GM23338 (cell line): Measurements from ENCODE around the gene CAMTA1.

Experiments
- CTCF ChIP-seq, 2 experiments: fragments of 200-600 bp in 1 of 2; sonication (generic) in 1 of 2; conservative IDR thresholded peaks; 2 replicates each; pipeline versions ENCODE4 v1.5.1 to v1.6.1; 2016 to 2017; ENCODE audit warnings: antibody characterized with exemption in 2 of 2, low read depth in 2 of 2, mild to moderate bottlenecking in 2 of 2, moderate library complexity in 1 of 2
- POLR2AphosphoS5 ChIP-seq: IDR thresholded peaks from 2 replicates; pipeline ENCODE4 v1.6.1; 2016; ENCODE audit warnings: antibody characterized with exemption, low read depth

- TF ChIP-seq CTCF (conservative IDR thresholded peaks at IDR 0.05; ENCODE audit: low read depth in 2 of 2) (peak; percentile 85 to 87), POLR2AphosphoS5 (no peak)
These were observed 104.7 kb downstream of the CAMTA1 start for GRCh38 chr1:6889875-6890480.
